ENCODE results near the gene KMT2D. TPM values are rescaled to one million over a fixed set of nuclear protein-coding genes. Genes with fewer than 3 reads are reported as not detected.

Gene KMT2D
- total and polyA plus RNA-seq, 10 of the 15 experiments (the other 5 are each of a cell fraction or from before 2014, with no cell fraction given) = 0.51 to 71.5 (median 10.4) TPM

DNA sequence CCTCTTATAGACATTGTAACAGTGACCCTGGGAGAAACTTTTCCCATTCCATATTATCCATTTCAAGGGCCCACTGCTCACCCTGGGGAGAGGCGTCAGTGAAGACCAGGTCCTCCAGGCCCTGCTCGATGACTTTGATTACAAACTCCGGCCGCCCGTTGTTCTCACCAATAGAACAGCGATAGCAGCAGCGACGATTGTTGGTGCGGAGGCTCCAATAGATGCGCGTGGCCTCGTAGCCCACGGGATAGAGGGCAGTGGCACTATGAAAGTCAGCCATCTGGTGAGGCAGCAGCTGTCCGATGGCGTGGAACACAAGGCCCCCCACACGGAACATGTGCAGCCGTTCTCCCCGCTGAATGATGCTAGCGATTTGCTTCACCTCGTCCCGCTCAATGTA is 34.5 kb downstream of the KMT2D start:
- RAD21 ChIA-PET (ENCODE audit: unreplicated experiment) = no interaction called here
- FAIRE-seq (no peak), DNase-seq (ENCODE audit: low read depth, low spot score) (no peak), ATAC-seq (no peak)
- WGBS (ENCODE audit: insufficient coverage, insufficient replicate concordance, low lambda C conversion rate, missing lambda C conversion rate) = 95% methylated on average over 21 of the region's 21 CpGs
- BruUV-seq (replicated peaks) = no TSS peak
- H3K27me3 ChIP-seq (replicated peaks in 1 of 2; ENCODE audit: control insufficient read depth in 2 of 2, insufficient read depth in 2 of 2, low read length in 1 of 2) = no peaks in the 10 kb centered on the region
- H3K4me1 ChIP-seq (ENCODE audit: control insufficient read depth, insufficient read depth, low read length) = no peaks in the 10 kb centered on the region
- H3K9ac ChIP-seq (ENCODE audit: control insufficient read depth, insufficient read depth, low read length) = no peak overlapping the region
- no peak overlapping the region for H3K4me3 ChIP-seq
- H3K27ac ChIP-seq (ENCODE audit: control insufficient read depth, insufficient read depth) = no peak overlapping the region
- no peak overlapping the region for H3K4me2 ChIP-seq (ENCODE audit: control insufficient read depth, insufficient read depth)
- SMC1A ChIA-PET (ENCODE audit: uncharacterized antibody, unreplicated experiment) = no interaction called here
- H3K36me3 ChIP-seq (ENCODE audit: control insufficient read depth in 2 of 2, insufficient read depth in 2 of 2, low read length in 1 of 2) = peaks cover 19 to 26% of the 10 kb centered on the region in 2 experiments
- CTCF ChIA-PET = interaction anchor here (0.8 to 1.1 kb wide), 2 partner anchors 17 to 37 kb away, joined by 3 read pairs; no protein-coding TSS in a partner anchor
- POLR2A ChIA-PET = no interaction called here
- H4K20me1 ChIP-seq (ENCODE audit: control insufficient read depth, insufficient read depth) = no peaks in the 10 kb centered on the region
- TF ChIP-seq POLR2A (IDR thresholded peaks at IDR 0.05; ENCODE audit: low read depth, low read length) = 0 out of 2 replicates have a peak, but pooled peaks have one; percentile 26
- no peak for TF ChIP-seq ZBTB11 (CRISPR knock-in tag; IDR thresholded peaks at IDR 0.05)
- TF ChIP-seq GATAD2B (conservative IDR thresholded peaks at IDR 0.05; ENCODE audit: low read depth) = no peak
- TF ChIP-seq, protein P1, sequence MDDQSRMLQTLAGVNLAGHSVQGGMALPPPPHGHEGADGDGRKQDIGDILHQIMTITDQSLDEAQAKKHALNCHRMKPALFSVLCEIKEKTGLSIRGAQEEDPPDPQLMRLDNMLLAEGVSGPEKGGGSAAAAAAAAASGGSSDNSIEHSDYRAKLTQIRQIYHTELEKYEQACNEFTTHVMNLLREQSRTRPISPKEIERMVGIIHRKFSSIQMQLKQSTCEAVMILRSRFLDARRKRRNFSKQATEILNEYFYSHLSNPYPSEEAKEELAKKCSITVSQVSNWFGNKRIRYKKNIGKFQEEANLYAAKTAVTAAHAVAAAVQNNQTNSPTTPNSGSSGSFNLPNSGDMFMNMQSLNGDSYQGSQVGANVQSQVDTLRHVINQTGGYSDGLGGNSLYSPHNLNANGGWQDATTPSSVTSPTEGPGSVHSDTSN (IDR thresholded peaks at IDR 0.05; ENCODE audit: insufficient replicate concordance, low read depth, low read length) = no peak
- H3K79me2 ChIP-seq (ENCODE audit: control insufficient read depth, insufficient read depth, low read length) = no peaks in the 10 kb centered on the region
- H3K9me3 ChIP-seq (replicated peaks; ENCODE audit: control insufficient read depth, insufficient read depth, low read length) = no peaks in the 10 kb centered on the region
- intact Hi-C loops (cut with micrococcal nuclease; ENCODE audit: unreplicated experiment) = no loop called here
- in situ Hi-C loops (cut with MboI) = no loop called here
- no peak overlapping the region for H2AFZ ChIP-seq (ENCODE audit: control insufficient read depth, low read depth, low read length)

Data from GM12878 (cell line).